Measurements from ENCODE around the gene EDIL3. TPM values are rescaled to one million over a fixed set of nuclear protein-coding genes. Genes with fewer than 3 reads are reported as not detected.

Gene EDIL3
- total RNA-seq, 1 donor from 2014 or later = 220 TPM

DNA sequence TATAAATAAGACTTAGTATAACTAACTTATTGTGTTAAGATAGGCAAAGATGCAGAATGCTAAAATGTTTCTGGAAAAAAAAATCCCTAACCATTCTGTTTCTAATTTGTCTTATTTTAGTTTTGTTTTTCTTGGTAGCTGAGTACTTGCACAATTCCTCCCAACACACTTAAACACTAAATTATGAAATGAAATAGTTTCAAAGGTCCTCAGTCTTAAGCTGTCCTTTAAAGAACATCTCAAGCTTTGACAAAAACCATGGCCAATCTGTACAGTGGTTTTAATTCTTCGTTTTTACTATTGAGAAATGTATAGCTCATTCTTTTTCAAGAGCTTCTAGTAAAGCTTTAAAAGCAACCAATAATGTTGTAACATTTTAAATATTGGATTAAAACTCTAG is 171.5 kb downstream of the EDIL3 start:
- no peaks in the 10 kb centered on the region for H3K27me3 Mint-ChIP-seq (ENCODE audit: unreplicated experiment)
- no peak overlapping the region for H3K4me3 Mint-ChIP-seq (ENCODE audit: unreplicated experiment)
- peaks cover 1% of the 10 kb centered on the region for H3K9me3 Mint-ChIP-seq (ENCODE audit: unreplicated experiment)
- H3K27ac Mint-ChIP-seq (ENCODE audit: unreplicated experiment) = no peak overlapping the region
- peaks cover 4% of the 10 kb centered on the region for H3K4me1 Mint-ChIP-seq (ENCODE audit: low read depth, unreplicated experiment)
- TF ChIP-seq CTCF (IDR thresholded peaks at IDR 0.05; ENCODE audit: partially characterized antibody, unreplicated experiment) = no peak
- no peak for DNase-seq
- H3K36me3 Mint-ChIP-seq (ENCODE audit: unreplicated experiment) = peaks cover 6% of the 10 kb centered on the region

GRCh38 chr5:84204772-84205171 is 179.9 kb downstream of the EDIL3 start:
- Mint-ChIP-seq H3K27me3 (ENCODE audit: unreplicated experiment) (no peaks in the 10 kb centered on the region), H3K9me3 (ENCODE audit: unreplicated experiment) (no peaks in the 10 kb centered on the region), H3K4me1 (ENCODE audit: low read depth, unreplicated experiment) (no peaks in the 10 kb centered on the region), H3K27ac (ENCODE audit: unreplicated experiment) (no peak overlapping the region), H3K4me3 (ENCODE audit: unreplicated experiment) (no peak overlapping the region), H3K36me3 (ENCODE audit: unreplicated experiment) (no peaks in the 10 kb centered on the region)
- no peak for DNase-seq
- TF ChIP-seq CTCF (IDR thresholded peaks at IDR 0.05; ENCODE audit: partially characterized antibody, unreplicated experiment) = no peak

GRCh38 chr5:84202136-84202535 is 182.5 kb downstream of the EDIL3 start:
- no peak for DNase-seq
- TF ChIP-seq CTCF (IDR thresholded peaks at IDR 0.05; ENCODE audit: partially characterized antibody, unreplicated experiment) = no peak
- Mint-ChIP-seq H3K27me3 (ENCODE audit: unreplicated experiment) (no peaks in the 10 kb centered on the region), H3K27ac (ENCODE audit: unreplicated experiment) (no peak overlapping the region), H3K4me3 (ENCODE audit: unreplicated experiment) (no peak overlapping the region), H3K4me1 (ENCODE audit: low read depth, unreplicated experiment) (no peaks in the 10 kb centered on the region), H3K36me3 (ENCODE audit: unreplicated experiment) (no peaks in the 10 kb centered on the region), H3K9me3 (ENCODE audit: unreplicated experiment) (no peaks in the 10 kb centered on the region)

DNA sequence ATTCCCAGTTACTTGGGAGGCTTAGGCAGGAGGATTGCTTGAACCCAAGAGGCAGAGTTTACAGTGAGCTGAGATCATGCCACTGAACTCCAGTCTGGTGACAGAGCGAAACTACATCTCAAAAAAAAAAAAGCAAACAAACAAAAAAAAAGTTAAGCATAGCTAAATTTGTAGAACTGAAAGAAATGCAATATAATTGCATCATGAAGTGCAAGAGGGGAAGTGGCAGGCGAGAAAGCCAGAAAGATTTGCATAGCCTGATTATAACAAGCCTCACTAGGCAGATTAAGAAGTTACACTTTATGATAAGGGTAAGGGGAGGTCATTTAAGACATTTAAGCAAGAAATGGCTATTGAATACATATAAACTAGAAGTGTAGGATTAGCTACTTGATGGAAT is 187.1 kb downstream of the EDIL3 start:
- no peak overlapping the region for H3K4me3 Mint-ChIP-seq (ENCODE audit: unreplicated experiment)
- no peak for DNase-seq
- H3K27ac Mint-ChIP-seq (ENCODE audit: unreplicated experiment) = no peak overlapping the region

DNA sequence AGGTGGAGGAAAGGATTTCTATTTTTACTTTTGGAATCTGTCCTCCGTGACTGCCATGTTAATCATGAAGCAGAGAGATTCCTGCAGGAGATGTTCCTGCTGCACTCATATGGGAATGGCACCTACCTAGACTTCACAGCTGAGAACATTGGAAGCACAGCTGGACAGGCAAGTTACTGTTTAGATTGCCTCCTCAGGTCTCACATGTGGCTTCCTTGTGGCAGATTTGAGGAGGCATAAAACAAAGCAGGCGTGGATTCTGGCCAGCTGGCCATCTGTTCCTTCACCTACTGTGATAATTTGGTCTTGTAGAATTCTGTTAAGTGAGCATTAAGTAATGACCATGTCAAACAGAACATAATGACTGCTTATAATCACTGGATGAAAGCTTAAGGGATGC is 193.4 kb downstream of the EDIL3 start:
- peak; percentile 37 for DNase-seq
- peaks cover 23% of the 10 kb centered on the region for H3K4me1 Mint-ChIP-seq (ENCODE audit: low read depth, unreplicated experiment)
- peaks cover 4% of the 10 kb centered on the region for H3K9me3 Mint-ChIP-seq (ENCODE audit: unreplicated experiment)
- H3K4me3 Mint-ChIP-seq (ENCODE audit: unreplicated experiment) = no peak overlapping the region
- peak overlapping the region; percentile 89 for H3K27ac Mint-ChIP-seq (ENCODE audit: unreplicated experiment)
- TF ChIP-seq CTCF (IDR thresholded peaks at IDR 0.05; ENCODE audit: partially characterized antibody, unreplicated experiment) = no peak
- no peaks in the 10 kb centered on the region for H3K36me3 Mint-ChIP-seq (ENCODE audit: unreplicated experiment)
- peaks cover 5% of the 10 kb centered on the region for H3K27me3 Mint-ChIP-seq (ENCODE audit: unreplicated experiment)

More for the DNA sequence above, 187.1 kb downstream of the EDIL3 start:
- Mint-ChIP-seq H3K4me1 (ENCODE audit: low read depth, unreplicated experiment) (no peaks in the 10 kb centered on the region), H3K27me3 (ENCODE audit: unreplicated experiment) (no peaks in the 10 kb centered on the region), H3K9me3 (ENCODE audit: unreplicated experiment) (no peaks in the 10 kb centered on the region), H3K36me3 (ENCODE audit: unreplicated experiment) (no peaks in the 10 kb centered on the region)
- TF ChIP-seq CTCF (IDR thresholded peaks at IDR 0.05; ENCODE audit: partially characterized antibody, unreplicated experiment) = no peak
